HL-60/S4 (cell line): ENCODE measurements around the gene DBF4B.

ENCODE experiments used
- in situ Hi-C: fragments of 300-500 bp; cut with MboI; formaldehyde crosslinking; loops from 2 replicates; pipeline ENCODE4 v1.14.3; 2022; ENCODE audit warnings: low sequenced_read_pairs

The DBF4B gene

GRCh38 chr17:44775838-44776621 is 67.6 kb downstream of the DBF4B start:
- in situ Hi-C loops, result loop anchor here (10.0 kb wide), 1 partner anchor 349 kb away; no protein-coding TSS in a partner anchor

GRCh38 chr17:44776628-44777393 is 68.3 kb downstream of the DBF4B start:
- in situ Hi-C loops, result loop anchor here (10.0 kb wide), 1 partner anchor 348 kb away; no protein-coding TSS in a partner anchor

DNA sequence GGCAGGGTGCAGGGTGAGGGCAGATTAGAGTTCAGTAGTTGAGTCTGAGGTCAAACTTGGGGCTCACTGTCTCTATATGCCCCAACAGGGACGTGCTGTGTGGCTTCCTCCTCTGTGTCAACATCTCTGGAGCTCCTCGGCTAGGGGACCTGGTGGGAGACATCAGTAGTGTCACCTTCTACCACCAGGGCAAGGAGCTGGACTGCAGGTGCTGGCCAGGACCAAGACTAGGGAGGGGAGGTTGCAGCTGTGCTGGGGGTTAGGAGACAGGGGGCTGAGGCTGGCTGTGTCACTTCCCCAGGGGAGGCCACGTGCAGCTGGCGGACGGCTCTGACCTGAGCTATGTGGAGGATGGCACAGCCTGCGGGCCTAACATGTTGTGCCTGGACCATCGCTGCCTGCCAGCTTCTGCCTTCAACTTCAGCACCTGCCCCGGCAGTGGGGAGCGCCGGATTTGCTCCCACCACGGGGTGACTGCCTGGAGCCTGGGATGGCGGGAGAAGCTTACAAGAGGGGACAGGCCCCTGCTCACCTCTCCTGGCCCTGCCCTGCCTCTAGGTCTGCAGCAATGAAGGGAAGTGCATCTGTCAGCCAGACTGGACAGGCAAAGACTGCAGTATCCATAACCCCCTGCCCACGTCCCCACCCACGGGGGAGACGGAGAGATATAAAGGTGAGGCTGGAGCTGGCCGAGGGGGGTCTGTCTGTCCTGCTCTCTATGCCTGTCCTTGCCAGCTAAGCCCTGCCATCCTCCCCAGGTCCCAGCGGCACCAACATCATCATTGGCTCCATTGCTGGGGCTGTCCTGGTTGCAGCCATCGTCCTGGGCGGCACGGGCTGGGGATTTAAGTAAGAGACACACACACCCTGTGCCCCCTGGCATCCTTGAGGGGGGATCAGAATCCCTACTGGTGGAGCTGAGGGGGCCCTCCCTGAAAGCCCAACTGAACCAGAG is 69.2 kb downstream of the DBF4B start:
- in situ Hi-C loops, result loop anchor here (10.0 kb wide), 1 partner anchor 347 kb away; no protein-coding TSS in a partner anchor

DNA sequence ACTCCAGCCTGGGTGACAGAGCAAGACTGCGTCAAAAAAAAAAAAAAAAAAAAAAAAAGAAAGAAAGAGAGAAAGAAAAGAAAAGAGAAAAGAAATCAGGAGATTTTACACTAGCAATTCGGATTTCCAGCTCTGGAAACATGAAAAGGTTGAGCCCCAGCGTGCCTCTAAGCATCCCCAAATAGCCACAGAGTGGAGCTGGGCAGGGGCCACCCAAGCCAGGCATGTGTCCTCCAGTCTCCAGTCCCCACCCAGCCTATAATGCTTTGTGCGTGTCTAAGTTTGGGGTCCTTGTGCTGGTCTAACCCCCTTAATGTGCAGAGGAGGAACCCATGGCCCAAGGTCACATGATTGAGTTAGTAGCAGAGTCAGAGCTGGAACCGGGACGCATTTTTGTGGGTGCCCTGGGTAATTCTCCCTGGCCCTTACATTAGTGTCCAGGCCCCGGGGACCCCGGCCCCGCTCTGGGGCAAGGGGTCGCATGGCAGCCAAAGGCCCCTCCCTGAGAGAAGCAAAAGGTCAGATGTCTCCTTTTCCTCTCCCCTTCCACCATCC is 70.3 kb downstream of the DBF4B start:
- in situ Hi-C loops, result loop anchor here (10.0 kb wide), 1 partner anchor 346 kb away; no protein-coding TSS in a partner anchor

DNA sequence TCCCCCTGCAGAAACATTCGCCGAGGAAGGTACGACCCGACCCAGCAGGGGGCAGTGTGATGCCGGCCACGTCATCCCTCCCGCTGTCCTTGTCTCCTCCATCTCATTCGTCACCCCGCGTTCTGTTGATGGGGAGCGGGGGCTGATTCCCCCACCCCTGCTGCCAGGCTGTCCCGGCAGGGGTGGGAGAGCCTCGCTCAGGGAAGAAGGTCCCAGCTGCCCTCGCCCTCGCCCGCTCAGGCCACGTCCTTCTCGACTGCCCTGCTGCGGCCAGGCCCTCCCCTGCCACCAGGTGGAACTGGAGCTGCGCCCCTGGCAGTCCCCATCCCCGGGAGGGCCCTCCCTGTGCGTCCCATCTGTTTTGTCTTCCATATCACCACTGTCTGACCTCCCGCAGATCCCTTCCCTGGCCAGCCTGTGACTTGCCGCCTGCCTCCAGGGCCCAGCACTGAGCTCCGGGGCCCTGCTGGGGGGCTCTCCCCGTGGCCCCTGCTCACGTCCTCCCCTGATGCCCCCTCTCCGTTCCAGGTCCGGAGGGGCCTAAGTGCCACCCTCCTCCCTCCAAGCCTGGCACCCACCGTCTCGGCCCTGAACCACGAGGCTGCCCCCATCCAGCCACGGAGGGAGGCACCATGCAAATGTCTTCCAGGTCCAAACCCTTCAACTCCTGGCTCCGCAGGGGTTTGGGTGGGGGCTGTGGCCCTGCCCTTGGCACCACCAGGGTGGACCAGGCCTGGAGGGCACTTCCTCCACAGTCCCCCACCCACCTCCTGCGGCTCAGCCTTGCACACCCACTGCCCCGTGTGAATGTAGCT is 71.0 kb downstream of the DBF4B start:
- in situ Hi-C loops, result loop anchor here (5.0 to 10.0 kb wide), 2 partner anchors 88 to 345 kb away; no protein-coding TSS in a partner anchor

GRCh38 chr17:44780161-44780560 is 71.7 kb downstream of the DBF4B start:
- in situ Hi-C loops, result loop anchor here (5.0 kb wide), 1 partner anchor 87 kb away; no protein-coding TSS in a partner anchor

DNA sequence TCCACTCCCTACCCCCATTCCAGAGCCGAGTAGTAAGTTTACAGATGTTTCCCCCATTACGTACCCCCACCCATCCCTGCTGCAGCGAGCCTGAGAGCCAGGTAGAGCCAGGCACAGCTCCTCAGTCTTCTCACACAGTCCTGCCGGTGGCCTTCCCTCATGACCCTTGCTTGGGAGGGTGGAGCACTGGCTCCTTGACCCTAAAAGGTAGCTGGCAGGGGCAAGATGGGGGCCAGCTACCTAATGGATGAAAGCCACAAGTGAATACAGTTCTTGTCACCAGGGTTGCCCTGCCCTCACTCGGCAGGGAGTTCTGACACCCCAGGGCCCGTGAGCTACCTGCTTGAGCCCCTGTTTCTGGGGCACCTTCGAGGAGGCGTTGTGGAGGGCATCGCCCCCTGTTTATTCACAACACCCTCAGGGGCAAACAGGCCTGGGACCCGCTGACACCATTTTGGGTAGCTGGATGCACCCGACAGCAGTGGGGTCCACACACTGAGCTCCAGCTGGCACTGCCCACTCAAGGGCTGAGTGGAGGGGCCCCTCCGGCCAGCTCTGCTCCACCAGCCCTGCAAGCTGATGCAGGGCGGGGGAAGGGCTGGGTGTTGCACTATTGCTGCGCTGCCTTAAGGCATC is 72.5 kb downstream of the DBF4B start:
- in situ Hi-C loops, result loop anchor here (5.0 kb wide), 1 partner anchor 86 kb away; no protein-coding TSS in a partner anchor

GRCh38 chr17:44781551-44782325 is 73.3 kb downstream of the DBF4B start:
- in situ Hi-C loops, result loop anchor here (5.0 kb wide), 1 partner anchor 86 kb away; no protein-coding TSS in a partner anchor

- in situ Hi-C loops, result loop anchor here (5.0 kb wide), 1 partner anchor 85 kb away; no protein-coding TSS in a partner anchor
These were observed 73.9 kb downstream of the DBF4B start for GRCh38 chr17:44782326-44782850.

DNA sequence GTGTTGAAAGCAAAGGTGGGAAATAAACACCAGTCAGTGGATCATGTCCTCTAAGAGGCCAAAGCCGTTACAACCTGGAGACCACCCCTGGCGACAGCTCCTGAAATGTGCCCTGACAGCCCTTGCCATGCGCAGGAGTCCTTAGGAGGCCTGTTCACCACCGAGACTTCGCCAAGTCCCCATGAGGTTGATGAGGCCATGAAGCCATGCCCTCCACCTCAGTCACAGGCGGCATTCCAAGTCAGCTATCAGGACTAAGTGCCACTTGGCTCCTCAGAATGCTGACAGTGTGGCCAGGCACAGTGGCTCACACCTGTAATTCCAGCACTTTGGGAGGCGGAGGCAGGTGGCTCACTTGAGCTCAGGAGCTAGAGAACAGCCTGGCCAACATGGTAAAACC is 77.5 kb downstream of the DBF4B start:
- in situ Hi-C loops, result no loop called here

DNA sequence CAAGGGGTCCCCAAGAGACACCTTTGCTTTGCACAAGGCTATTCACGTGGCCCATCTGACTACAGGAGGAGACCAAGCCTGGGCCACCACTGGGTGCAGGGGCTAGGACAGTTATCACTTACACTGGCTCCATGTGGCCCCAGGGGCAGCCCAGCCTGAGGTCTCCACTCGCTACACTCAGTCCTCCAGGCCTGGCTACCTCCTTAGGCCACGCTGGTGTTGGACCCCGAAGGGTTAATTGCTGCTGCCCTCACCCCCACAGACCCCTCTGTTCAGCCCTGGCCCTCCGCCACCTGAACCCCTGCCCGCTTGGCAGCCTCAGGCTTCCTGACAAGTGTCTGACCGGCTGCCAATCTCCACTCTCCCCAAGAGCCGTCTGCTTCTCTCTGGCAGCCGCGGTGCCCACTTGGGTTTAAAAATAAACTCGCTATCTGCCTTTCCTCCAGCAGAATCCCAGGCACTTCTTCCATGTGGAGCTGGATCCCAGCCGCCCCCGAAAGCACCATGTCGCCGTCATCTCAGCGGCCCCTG is 78.2 kb downstream of the DBF4B start:
- in situ Hi-C loops, result no loop called here

- in situ Hi-C loops, result no loop called here
These were observed 78.9 kb downstream of the DBF4B start for GRCh38 chr17:44787271-44787940.

- in situ Hi-C loops, result no loop called here
These were observed 79.7 kb downstream of the DBF4B start for GRCh38 chr17:44788139-44788538.

- in situ Hi-C loops, result no loop called here
These were observed 83.8 kb downstream of the DBF4B start for GRCh38 chr17:44792276-44792675.

DNA sequence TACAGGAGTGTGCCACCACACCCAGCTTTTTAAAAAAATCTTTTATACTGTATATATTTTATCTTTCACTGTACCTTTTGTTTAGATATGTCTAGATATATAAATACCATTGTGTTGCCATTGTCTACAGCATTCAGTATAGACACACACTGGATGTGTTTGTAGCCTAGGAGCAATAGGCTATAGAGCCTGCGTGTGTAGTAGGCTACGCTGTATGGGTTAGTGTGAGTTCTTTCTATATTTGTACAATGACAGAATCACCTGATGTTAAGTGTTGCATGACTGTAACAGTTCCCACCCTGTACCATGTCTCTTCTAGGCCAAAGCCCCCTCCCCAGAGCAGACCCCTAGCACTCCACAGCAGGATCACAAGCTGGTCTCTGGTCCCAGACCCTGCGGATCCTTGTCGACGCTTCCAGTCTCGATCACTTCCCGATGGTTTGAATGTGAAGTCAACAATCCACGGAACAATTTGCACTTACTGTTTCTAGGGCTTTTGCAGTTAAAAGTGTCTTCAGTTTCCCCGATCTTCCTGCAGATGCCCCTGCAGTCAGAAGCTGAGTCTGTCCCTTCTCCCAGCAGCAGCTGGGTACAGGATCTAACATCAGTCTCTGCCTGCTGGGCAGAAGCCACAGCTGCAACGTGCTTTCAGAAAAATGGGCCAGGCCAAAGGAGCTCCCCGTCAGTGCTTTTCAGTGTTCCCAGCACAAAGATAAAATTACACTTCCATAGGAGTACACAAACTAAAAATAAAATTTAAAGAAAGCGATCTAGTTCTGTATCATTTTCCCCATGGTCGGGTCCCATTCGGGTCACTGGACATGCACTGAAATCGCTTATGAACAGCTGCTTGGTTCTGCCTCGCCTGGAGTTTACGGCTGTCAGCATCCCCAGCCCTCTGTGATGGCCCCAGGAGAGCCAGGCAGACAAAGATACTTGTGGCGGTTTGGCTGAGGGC is 85.7 kb downstream of the DBF4B start:
- in situ Hi-C loops, result no loop called here
